HG02938 (cell line): ENCODE data around the gene B3GALNT2.

Source experiments
- ATAC-seq: cut with Tn5 transposase; IDR thresholded peaks from one replicate; pipeline ENCODE4 v1.9.1; 2021; ENCODE audit warnings: mild to moderate bottlenecking, moderate library complexity; ENCODE audit not compliant: unreplicated experiment

B3GALNT2 gene

GRCh38 chr1:235455823-235456222 is 48.4 kb downstream of the B3GALNT2 start:
- ATAC-seq: no peak

DNA sequence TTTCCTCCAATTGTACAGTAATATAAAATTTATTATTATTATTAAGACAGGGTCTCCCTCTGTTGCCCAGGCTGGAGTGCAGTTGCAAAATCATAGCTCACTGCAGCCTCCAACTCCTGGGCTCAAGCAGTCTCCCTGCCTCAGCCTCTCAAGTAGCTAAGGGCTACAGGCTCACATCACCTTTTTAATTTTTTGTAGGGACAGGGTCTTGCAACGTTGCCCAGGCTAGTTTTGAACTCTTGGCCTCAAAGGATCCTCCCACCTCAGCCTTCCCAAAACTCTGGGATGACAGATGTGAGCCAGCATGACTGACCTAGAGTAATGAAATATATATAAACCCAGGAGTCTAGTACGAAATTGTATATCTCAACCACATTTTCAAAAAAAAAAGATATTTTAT is 49.2 kb downstream of the B3GALNT2 start:
- ATAC-seq: no peak

DNA sequence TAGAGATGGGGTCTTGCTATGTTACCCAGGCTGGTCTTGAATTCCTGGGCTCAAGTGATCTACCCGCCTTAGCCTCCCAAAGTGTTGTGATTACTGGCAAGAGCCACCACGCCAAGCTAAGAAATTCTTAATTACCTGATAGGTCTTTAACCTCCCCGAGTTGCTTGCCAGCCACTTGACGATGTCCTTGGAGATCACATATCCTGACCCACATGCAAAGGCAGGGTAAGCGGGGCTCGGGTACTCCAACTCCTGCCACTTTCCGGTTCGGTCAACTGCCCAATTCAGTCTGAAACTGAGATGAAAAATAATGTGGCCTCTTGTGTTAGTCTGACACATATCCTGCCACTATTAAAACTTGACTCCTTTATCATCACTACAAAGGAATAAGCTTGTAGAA is 50.2 kb downstream of the B3GALNT2 start:
- ATAC-seq: no peak

- no peak for ATAC-seq
Measured at GRCh38 chr1:235450886-235451483, 53.3 kb downstream of the B3GALNT2 start.

- ATAC-seq: no peak
Measured at GRCh38 chr1:235450433-235450832, 53.8 kb downstream of the B3GALNT2 start.

- no peak for ATAC-seq
Measured at GRCh38 chr1:235448616-235449015, 55.6 kb downstream of the B3GALNT2 start.

DNA sequence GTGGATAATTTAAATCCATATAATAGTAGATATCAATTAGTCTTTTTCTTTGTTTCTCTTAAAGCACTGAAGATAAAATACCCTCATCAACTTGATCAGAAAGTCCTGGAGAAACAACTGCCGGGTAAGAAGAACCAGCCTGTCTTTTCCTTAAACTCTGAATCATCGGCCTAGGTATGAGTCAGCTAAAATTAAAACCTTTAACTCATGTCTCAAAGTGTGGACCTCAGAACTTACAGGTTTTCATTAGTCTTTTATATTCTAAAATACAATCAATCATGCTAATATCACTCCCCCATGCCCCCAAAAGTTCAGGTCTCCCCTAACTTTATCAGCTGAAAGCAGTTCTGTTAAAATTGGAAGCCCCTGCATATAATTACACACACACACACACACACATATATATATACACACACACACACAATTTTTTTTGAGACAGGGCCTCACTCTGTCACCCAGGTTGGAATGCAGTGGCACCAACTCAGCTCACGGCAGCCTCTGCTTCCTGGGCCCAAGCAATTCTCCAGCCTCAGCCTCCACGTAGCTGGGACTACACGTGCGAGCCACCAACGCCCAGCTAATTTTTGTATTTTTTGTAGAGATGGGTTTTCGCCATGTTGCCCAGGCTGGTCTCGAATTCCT is 61.3 kb downstream of the B3GALNT2 start:
- ATAC-seq: no peak

GRCh38 chr1:235441159-235441685 is 63.0 kb downstream of the B3GALNT2 start:
- no peak for ATAC-seq

DNA sequence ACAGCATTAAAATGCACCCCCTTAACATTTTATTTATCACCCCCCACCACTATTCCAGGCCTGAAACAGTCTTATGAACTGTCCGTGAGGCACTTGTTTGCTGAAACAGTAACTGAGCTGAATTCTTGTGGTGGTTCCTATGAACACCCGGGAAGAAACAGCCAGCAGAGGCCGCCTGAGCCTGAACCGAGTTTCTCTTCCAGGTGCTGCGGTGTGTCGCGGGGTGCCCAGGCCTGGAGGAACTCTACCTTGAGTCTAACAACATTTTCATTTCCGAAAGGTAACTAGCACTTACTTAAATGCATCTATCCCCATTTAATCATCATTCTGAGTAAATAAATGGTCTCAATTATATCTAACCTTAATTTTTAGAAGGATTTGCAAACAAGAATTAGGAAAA is 70.3 kb downstream of the B3GALNT2 start:
- ATAC-seq: no peak

GRCh38 chr1:235430991-235431390 is 73.3 kb downstream of the B3GALNT2 start:
- no peak for ATAC-seq

GRCh38 chr1:235429143-235429542 is 75.1 kb downstream of the B3GALNT2 start:
- ATAC-seq: no peak

DNA sequence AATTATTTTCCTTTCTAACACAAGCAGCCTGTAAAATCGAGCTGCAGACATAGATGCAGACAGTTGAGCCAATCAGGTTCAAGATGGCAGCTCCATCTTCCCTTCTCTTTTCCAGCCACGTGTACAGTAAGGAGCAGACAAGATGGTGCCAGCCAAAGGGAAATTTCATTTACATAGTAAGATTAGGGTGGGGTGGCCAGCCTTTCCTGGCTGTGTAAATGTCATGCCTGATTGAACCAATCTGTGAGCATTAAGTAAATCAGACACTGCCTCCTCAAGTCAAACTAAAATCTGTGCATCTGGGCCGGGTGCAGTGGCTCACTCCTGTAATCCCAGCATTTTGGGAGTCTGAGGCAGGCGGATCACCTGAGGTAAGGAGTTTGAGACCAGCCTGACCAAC is 76.8 kb downstream of the B3GALNT2 start:
- no peak for ATAC-seq

- no peak for ATAC-seq
Measured at GRCh38 chr1:235426680-235427079, 77.6 kb downstream of the B3GALNT2 start.

DNA sequence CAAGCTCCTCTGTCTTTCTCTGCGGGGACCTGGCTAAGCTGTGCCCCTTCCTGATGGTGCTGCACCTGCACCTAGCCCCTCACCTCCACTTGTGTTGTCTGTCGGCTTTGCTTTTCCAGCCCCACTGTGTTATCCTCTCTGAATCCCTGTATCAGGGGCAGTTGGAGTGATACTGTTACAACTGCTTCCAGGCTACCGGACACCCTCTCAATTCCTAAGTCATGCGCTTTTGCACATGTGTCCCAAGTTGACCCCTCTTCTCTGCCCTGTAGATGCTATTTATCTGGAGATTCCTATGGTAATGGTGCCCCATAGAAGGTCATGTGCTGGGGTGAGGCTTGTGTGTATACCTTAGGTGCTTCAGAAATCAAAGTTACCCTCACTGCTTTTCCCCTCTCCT is 78.1 kb downstream of the B3GALNT2 start:
- ATAC-seq: no peak

- ATAC-seq: no peak
Measured at GRCh38 chr1:235425357-235425756, 78.9 kb downstream of the B3GALNT2 start.

GRCh38 chr1:235424092-235424491 is 80.2 kb downstream of the B3GALNT2 start:
- no peak for ATAC-seq

GRCh38 chr1:235423214-235423652 is 81.0 kb downstream of the B3GALNT2 start:
- ATAC-seq: no peak

DNA sequence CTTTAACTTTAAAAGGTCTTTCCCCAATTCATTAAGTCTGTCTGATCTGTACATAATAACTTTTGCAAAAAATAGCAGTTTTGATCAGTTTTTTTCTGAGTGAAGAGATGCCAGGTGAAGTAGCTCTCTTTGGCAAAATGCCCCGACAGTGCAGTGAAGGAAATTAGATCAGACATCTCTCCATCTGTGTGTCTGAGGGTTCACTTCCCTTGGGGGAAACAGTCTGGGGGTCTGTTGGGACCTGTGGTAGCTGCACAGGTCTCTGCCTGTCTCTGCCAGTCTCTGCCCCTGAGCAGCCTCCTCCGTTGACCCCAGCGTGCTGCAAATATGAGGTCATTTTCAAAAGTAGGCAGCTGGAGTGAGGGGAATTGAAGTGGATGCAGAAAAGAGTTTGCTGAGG is 82.5 kb downstream of the B3GALNT2 start:
- no peak for ATAC-seq

DNA sequence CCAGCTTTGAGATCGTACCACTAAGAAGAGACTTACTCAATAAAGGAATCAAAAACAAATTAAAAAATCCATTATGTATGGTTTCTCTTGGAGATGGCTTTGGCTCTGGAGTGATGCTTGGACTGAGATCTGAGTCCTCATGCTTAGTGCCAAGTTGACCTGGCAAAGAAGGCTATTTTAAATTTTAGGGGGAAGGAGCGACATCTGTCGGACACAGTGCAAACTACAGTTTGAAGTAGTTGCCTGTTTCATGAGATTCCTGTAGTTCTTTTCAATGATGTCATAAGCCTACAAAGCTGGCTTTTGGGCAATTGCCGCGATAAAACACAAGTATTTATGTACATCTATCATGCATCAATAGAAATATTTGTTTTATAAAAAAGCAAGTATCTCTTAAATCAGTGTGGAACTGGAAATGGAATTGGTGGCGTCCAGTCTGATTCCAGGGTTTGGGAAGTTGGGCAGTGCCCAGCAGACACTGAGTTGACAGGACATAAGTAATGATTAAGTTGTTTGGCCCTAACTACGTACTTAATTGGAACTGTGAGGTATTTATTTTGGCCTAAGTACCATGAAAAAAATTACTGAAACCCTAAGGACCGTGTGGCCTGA is 87.1 kb downstream of the B3GALNT2 start:
- no peak for ATAC-seq

- no peak for ATAC-seq
Measured at GRCh38 chr1:235416662-235417049, 87.6 kb downstream of the B3GALNT2 start.

GRCh38 chr1:235415008-235415904 is 89.0 kb downstream of the B3GALNT2 start:
- no peak for ATAC-seq
